Measurements from ENCODE around the gene LOXHD1. TPM values are rescaled to one million over a fixed set of nuclear protein-coding genes. Genes with fewer than 3 reads are reported as not detected.

The LOXHD1 gene
- total and polyA plus RNA-seq, 2 donors (not counting 1 experiment from before 2014, with no cell fraction given) = not detected

DNA sequence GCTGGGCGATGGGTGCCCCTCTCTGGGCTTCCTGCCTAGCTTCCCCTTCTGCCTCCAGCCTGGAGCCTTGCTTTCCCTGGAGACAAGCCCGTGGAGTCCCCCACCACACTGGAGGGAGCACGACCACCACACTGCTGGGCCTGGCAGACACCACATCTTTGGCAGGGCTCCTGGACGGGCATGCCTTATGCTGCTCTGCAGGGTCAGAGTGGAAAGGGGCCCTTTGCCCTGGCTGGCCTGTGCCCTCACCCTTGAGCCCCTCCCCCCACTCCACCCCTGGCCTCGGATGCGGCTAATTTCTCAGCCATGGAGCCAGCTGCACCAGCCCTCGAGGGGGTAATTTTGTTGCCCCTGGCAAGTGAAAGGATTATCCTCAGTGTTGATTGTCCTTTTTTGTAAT lies 194.5 kb downstream of the LOXHD1 start:
- ATAC-seq (ENCODE audit: low read depth) (no peak), DNase-seq (no peak)
- Histone ChIP-seq H2AFZ (ENCODE audit: insufficient read depth, low read depth, low read length, poor library complexity, severe bottlenecking) (no peak overlapping the region), H4K20me1 (ENCODE audit: control insufficient read depth, insufficient read depth, low read length, poor library complexity, severe bottlenecking) (no peaks in the 10 kb centered on the region), H3K9me3 (ENCODE audit: control extremely low read depth in 1 of 3, control insufficient read depth in 2 of 3, insufficient read depth in 1 of 3, low read length in 2 of 3) (no peaks in the 10 kb centered on the region), H3K36me3 (replicated peaks in 1 of 2; ENCODE audit: control extremely low read depth in 1 of 2, control insufficient read depth in 1 of 2, extremely low read depth in 1 of 2, insufficient read depth in 2 of 2, low read length in 1 of 2) (no peaks in the 10 kb centered on the region), H3K9ac (ENCODE audit: low read length) (no peak overlapping the region), H3K4me1 (ENCODE audit: control insufficient read depth in 2 of 2, insufficient read depth in 2 of 2, low read length in 2 of 2) (no peaks in the 10 kb centered on the region), H3K4me3 (ENCODE audit: control extremely low read depth in 1 of 5, extremely low read depth in 1 of 5, insufficient read depth in 1 of 5, low read depth in 2 of 5, low read length in 4 of 5) (no peak overlapping the region), H3K4me2 (replicated peaks; ENCODE audit: low read depth, low read length, poor library complexity, severe bottlenecking) (no peak overlapping the region), H3K27ac (ENCODE audit: low read length in 2 of 2) (no peak overlapping the region), H3K27me3 (replicated peaks in 1 of 4; ENCODE audit: control extremely low read depth in 1 of 4, control insufficient read depth in 3 of 4, insufficient read depth in 4 of 4, low read length in 3 of 4) (no peaks in the 10 kb centered on the region), H3K79me2 (ENCODE audit: control insufficient read depth, insufficient read depth, low read length) (no peaks in the 10 kb centered on the region)
- Mint-ChIP-seq H3K4me3 (no peak overlapping the region), H3K27ac (no peak overlapping the region), H3K4me1 (no peaks in the 10 kb centered on the region), H3K27me3 (peaks cover 6% of the 10 kb centered on the region), H3K9me3 (ENCODE audit: insufficient read depth) (no peaks in the 10 kb centered on the region)
- CTCF ChIA-PET = no interaction called here
- TF ChIP-seq, protein P1, sequence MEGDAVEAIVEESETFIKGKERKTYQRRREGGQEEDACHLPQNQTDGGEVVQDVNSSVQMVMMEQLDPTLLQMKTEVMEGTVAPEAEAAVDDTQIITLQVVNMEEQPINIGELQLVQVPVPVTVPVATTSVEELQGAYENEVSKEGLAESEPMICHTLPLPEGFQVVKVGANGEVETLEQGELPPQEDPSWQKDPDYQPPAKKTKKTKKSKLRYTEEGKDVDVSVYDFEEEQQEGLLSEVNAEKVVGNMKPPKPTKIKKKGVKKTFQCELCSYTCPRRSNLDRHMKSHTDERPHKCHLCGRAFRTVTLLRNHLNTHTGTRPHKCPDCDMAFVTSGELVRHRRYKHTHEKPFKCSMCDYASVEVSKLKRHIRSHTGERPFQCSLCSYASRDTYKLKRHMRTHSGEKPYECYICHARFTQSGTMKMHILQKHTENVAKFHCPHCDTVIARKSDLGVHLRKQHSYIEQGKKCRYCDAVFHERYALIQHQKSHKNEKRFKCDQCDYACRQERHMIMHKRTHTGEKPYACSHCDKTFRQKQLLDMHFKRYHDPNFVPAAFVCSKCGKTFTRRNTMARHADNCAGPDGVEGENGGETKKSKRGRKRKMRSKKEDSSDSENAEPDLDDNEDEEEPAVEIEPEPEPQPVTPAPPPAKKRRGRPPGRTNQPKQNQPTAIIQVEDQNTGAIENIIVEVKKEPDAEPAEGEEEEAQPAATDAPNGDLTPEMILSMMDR (IDR thresholded peaks at IDR 0.05) = no peak
- no peak for TF ChIP-seq EZH2 (IDR thresholded peaks at IDR 0.05; ENCODE audit: borderline replicate concordance, insufficient read depth, low read depth, low read length, poor library complexity, severe bottlenecking)
- 25% methylated on average over 4 of the region's 7 CpGs for WGBS (ENCODE audit: insufficient coverage)
- POLR2A ChIA-PET = no interaction called here
- intact Hi-C loops (cut with micrococcal nuclease) = no loop called here

DNA sequence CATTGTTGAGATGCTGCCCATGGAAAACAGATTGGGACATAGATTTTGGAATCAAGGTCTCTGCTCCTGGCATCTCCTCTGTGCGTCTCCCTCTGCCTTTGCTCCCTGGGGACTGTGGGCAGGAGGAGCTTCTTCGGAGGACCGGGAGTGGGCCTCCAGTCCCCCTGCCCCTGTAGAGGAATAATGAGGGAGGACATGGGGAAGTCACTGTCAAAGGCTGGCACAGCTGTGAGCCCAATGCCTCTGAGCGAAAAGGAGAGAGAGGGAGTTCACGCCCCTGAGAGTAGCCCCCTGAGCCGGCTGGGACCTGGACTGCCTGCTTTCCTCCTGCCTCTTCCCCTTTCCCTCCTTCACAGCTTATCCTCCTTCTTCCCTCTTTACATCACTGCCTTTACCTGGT lies 195.0 kb downstream of the LOXHD1 start:
- H3K4me1 Mint-ChIP-seq = no peaks in the 10 kb centered on the region
- no peak overlapping the region for H3K27ac ChIP-seq (ENCODE audit: low read length in 2 of 2)
- H2AFZ ChIP-seq (ENCODE audit: insufficient read depth, low read depth, low read length, poor library complexity, severe bottlenecking) = no peak overlapping the region
- peaks cover 6% of the 10 kb centered on the region for H3K27me3 Mint-ChIP-seq
- no peaks in the 10 kb centered on the region for H3K27me3 ChIP-seq (replicated peaks in 1 of 4; ENCODE audit: control extremely low read depth in 1 of 4, control insufficient read depth in 3 of 4, insufficient read depth in 4 of 4, low read length in 3 of 4)
- intact Hi-C loops (cut with micrococcal nuclease) = no loop called here
- H4K20me1 ChIP-seq (ENCODE audit: control insufficient read depth, insufficient read depth, low read length, poor library complexity, severe bottlenecking) = no peaks in the 10 kb centered on the region
- no peaks in the 10 kb centered on the region for H3K9me3 ChIP-seq (ENCODE audit: control extremely low read depth in 1 of 3, control insufficient read depth in 2 of 3, insufficient read depth in 1 of 3, low read length in 2 of 3)
- no peak for ATAC-seq (ENCODE audit: low read depth)
- H3K9me3 Mint-ChIP-seq (ENCODE audit: insufficient read depth) = no peaks in the 10 kb centered on the region
- 74% methylated on average over 3 of the region's 6 CpGs for WGBS (ENCODE audit: insufficient coverage)
- DNase-seq = no peak
- TF ChIP-seq, protein P1 (IDR thresholded peaks at IDR 0.05) = no peak
- no peak for TF ChIP-seq EZH2 (IDR thresholded peaks at IDR 0.05; ENCODE audit: borderline replicate concordance, insufficient read depth, low read depth, low read length, poor library complexity, severe bottlenecking)
- H3K4me3 Mint-ChIP-seq = no peak overlapping the region
- H3K36me3 ChIP-seq (replicated peaks in 1 of 2; ENCODE audit: control extremely low read depth in 1 of 2, control insufficient read depth in 1 of 2, extremely low read depth in 1 of 2, insufficient read depth in 2 of 2, low read length in 1 of 2) = no peaks in the 10 kb centered on the region
- ChIA-PET POLR2A (no interaction called here), CTCF (no interaction called here)
- H3K4me2 ChIP-seq (replicated peaks; ENCODE audit: low read depth, low read length, poor library complexity, severe bottlenecking) = no peak overlapping the region
- no peaks in the 10 kb centered on the region for H3K79me2 ChIP-seq (ENCODE audit: control insufficient read depth, insufficient read depth, low read length)
- no peak overlapping the region for H3K27ac Mint-ChIP-seq
- no peaks in the 10 kb centered on the region for H3K4me1 ChIP-seq (ENCODE audit: control insufficient read depth in 2 of 2, insufficient read depth in 2 of 2, low read length in 2 of 2)
- H3K9ac ChIP-seq (ENCODE audit: low read length) = no peak overlapping the region
- H3K4me3 ChIP-seq (ENCODE audit: control extremely low read depth in 1 of 5, extremely low read depth in 1 of 5, insufficient read depth in 1 of 5, low read depth in 2 of 5, low read length in 4 of 5) = no peak overlapping the region

All from B cell (primary cell).